Measurements from ENCODE around the gene OAT.

The OAT gene

DNA sequence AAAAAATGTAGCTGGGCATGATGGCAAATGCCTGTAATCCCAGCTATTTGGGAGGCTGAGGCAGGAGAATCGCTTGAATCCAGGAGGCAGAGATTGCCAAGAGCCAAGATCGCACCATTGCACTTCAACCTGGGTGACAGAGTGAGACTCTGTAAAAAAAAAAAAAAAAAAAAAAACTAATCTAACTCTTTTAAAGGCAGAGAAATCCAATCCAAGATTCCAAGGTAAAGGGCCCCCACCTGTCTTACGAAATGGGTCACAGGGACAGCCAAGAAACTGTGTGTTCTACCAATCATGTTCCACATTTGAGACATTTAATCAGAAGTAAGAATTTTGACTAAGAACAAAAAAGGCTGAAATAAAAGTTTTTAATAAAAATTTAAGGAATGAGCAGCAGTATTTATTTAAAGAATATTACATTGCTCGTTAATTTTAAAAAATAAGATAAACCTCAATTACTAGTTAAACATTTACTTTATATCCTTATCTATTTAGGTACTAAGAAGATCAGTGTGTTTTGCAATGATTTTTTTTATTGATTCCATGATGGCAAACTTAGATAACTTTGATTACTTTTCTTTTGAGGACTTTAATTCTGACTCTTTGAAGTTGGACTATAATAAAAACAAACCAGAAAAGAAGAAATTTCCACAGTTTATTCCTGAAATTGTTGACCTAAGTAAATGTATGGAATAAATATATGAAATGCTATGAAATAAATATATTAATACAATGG, 6.7 kb upstream of the OAT start:
- no peak overlapping the region for H3K4me3 ChIP-seq (ENCODE audit: low read depth, low read length)
- no peak for TF ChIP-seq CTCF (IDR thresholded peaks at IDR 0.05; ENCODE audit: low read depth, low read length, missing control alignments)
- peaks cover 4% of the 10 kb centered on the region for H3K27me3 ChIP-seq (replicated peaks)
- no peak for DNase-seq
- in situ Hi-C loops (cut with HindIII; ENCODE audit: low pct_ligation_motif_present, low sequenced_read_pairs): no loop called here
- H3K36me3 ChIP-seq (replicated peaks): no peaks in the 10 kb centered on the region
- H3K27ac ChIP-seq: no peak overlapping the region

- no peak overlapping the region for H3K27ac ChIP-seq
- no peak overlapping the region for H3K4me3 ChIP-seq (ENCODE audit: low read depth, low read length)
- TF ChIP-seq CTCF (IDR thresholded peaks at IDR 0.05; ENCODE audit: low read depth, low read length, missing control alignments): no peak
- H3K36me3 ChIP-seq (replicated peaks): no peaks in the 10 kb centered on the region
- in situ Hi-C loops (cut with HindIII; ENCODE audit: low pct_ligation_motif_present, low sequenced_read_pairs): no loop called here
- H3K27me3 ChIP-seq (replicated peaks): peaks cover 2% of the 10 kb centered on the region
- DNase-seq: no peak
These were observed 5.1 kb upstream of the OAT start for GRCh38 chr10:124423813-124424212.

- TF ChIP-seq CTCF (IDR thresholded peaks at IDR 0.05; ENCODE audit: low read depth, low read length, missing control alignments): no peak
- DNase-seq: no peak
- Histone ChIP-seq H3K4me3 (ENCODE audit: low read depth, low read length) (no peak overlapping the region), H3K27me3 (replicated peaks) (no peaks in the 10 kb centered on the region), H3K27ac (no peak overlapping the region), H3K36me3 (replicated peaks) (no peaks in the 10 kb centered on the region)
- in situ Hi-C loops (cut with HindIII; ENCODE audit: low pct_ligation_motif_present, low sequenced_read_pairs): no loop called here
These were observed 4.0 kb upstream of the OAT start for GRCh38 chr10:124422742-124423141.

GRCh38 chr10:124420254-124420653, 1.5 kb upstream of the OAT start:
- no peaks in the 10 kb centered on the region for H3K36me3 ChIP-seq (replicated peaks)
- TF ChIP-seq CTCF (IDR thresholded peaks at IDR 0.05; ENCODE audit: low read depth, low read length, missing control alignments): no peak
- DNase-seq: no peak
- in situ Hi-C loops (cut with HindIII; ENCODE audit: low pct_ligation_motif_present, low sequenced_read_pairs): no loop called here
- H3K27ac ChIP-seq: no peak overlapping the region
- no peaks in the 10 kb centered on the region for H3K27me3 ChIP-seq (replicated peaks)
- no peak overlapping the region for H3K4me3 ChIP-seq (ENCODE audit: low read depth, low read length)

DNA sequence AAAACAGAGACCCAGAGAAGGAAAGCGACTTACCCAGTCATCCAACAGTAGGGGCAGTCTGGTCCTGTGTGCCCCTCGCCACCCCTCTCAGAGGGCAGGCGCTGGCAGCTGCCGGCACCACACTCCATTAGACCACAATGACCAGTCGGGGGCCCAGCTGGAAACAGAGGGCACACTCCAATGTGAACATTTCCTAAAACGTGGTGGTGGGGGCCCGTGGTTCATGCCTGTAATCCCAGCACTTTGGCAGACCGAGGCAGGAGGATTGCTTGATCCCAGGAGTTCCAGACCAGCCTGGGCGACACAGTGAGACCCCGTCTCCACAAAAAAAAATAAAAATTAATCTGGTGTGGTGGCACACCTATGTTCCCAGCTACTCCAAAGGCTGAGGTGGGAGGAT, 912 bp upstream of the OAT start:
- H3K27me3 ChIP-seq (replicated peaks): no peaks in the 10 kb centered on the region
- no peak for DNase-seq
- H3K4me3 ChIP-seq (ENCODE audit: low read depth, low read length): no peak overlapping the region
- no peaks in the 10 kb centered on the region for H3K36me3 ChIP-seq (replicated peaks)
- TF ChIP-seq CTCF (IDR thresholded peaks at IDR 0.05; ENCODE audit: low read depth, low read length, missing control alignments): no peak
- in situ Hi-C loops (cut with HindIII; ENCODE audit: low pct_ligation_motif_present, low sequenced_read_pairs): no loop called here
- H3K27ac ChIP-seq: no peak overlapping the region

All from brain microvascular endothelial cell (primary cell).